Stimulated activated naive B cell treated with anti-CD40 and anti-IgM and Interleukin-4, amounts not matched to agents 10 μg/mL and 1 μg/mL and 100 μg/mL, for 72 hours (primary cell): Measurements from ENCODE around the gene LLGL2.

ENCODE experiments used
- ATAC-seq, 2 donors: fragments of 150-1000 bp; cut with Tn5 transposase; replicated peaks; 2 replicates each; pipeline ENCODE4 v1.10.0; 2021; ENCODE audit warnings: moderate library complexity in 1 of 2
- DNase-seq: peaks from one replicate; pipeline ENCODE4 v3.0.0; 2021
- H3K27ac Mint-ChIP-seq: one replicate; pipeline ENCODE4 v1.8.0; 2022; ENCODE audit warnings: mild to moderate bottlenecking, mixed read lengths
- H3K27me3 Mint-ChIP-seq, 2 donors: one replicate each; pipeline ENCODE4 v1.8.0; 2022; ENCODE audit warnings: mixed read lengths in 2 of 2
- H3K36me3 Mint-ChIP-seq, 2 donors: one replicate each; pipeline ENCODE4 v1.8.0; 2022; ENCODE audit warnings: mixed read lengths in 2 of 2, mild to moderate bottlenecking in 1 of 2
- H3K4me1 Mint-ChIP-seq, 2 donors: one replicate each; pipeline ENCODE4 v1.8.0; 2022; ENCODE audit warnings: mixed read lengths in 2 of 2, mild to moderate bottlenecking in 1 of 2
- H3K4me3 Mint-ChIP-seq, 2 donors: one replicate each; pipeline ENCODE4 v1.8.0; 2022; ENCODE audit warnings: mild to moderate bottlenecking in 2 of 2, mixed read lengths in 2 of 2, moderate library complexity in 1 of 2
- H3K9me3 Mint-ChIP-seq, 2 donors: one replicate each; pipeline ENCODE4 v1.8.0; 2022; ENCODE audit warnings: mixed read lengths in 2 of 2, mild to moderate bottlenecking in 1 of 2

The LLGL2 gene

DNA sequence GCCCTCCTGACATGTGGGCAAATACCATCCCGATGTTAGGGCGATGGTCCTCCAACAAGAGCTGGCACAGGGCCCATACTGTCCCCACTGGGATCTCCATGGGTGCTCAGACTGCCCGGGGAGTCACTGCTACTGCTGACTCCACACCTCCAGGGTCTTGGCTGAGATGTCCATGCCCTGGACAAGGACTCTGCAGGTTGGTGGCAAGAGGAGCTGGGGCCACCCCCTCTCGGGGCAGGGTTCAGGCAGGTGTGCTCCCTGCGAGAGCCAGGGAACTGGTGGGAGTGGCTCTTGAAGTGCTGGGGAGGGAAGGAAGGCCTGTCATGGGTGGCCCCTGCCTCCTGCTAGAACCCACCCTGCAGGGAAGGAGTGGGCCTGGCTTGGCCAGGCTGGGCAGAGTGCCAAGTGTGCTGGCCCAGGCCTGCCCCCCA is 16.6 kb upstream of the LLGL2 start:
- Mint-ChIP-seq H3K4me1 (peaks cover 3 to 5% of the 10 kb centered on the region in 2 donors), H3K9me3 (no peaks in the 10 kb centered on the region), H3K27ac (peak overlapping the region; percentile 57), H3K4me3 (no peak overlapping the region), H3K27me3 (no peaks in the 10 kb centered on the region), H3K36me3 (no peaks in the 10 kb centered on the region)
- DNase-seq (no peak), ATAC-seq (no peak)

DNA sequence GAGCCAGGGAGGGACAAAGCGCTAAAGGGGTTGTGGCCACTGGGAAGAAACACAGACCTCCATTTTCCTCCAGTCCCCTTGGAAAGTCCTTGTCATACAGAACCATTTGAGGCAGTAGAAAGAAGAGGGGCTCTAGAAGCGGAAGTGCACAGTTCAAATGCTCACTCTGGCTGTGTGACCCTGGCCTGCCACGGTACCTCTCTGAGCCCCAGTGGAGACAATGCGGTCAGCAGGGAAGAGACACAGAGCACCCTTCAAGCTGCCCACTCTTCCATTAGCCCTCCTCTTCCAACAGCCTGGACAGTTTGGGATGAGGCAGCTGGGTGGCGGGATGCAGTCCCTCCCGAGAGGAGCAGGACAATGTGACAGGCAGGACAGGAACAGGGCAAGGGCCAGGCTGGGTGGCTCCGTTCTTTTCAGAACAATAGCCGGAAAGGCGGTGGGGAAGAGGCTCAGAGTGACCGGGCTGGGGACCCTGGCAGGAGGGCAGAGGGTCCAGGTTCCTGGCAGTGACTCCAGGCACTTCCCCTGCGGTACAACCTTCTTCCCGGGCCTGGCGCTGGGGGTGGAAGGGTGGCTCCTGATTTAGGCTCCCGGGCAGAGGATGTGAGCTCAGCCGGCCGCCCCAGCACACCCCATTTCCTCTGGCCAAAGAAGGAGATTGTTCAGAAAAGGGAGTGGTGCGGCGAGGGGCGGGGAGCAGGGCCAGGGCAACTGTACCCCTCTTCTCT is 15.8 kb upstream of the LLGL2 start:
- DNase-seq (no peak), ATAC-seq (no peak)
- peaks cover 0 to 6% of the 10 kb centered on the region in 2 donors for H3K4me1 Mint-ChIP-seq
- H3K9me3 Mint-ChIP-seq, result no peaks in the 10 kb centered on the region
- H3K36me3 Mint-ChIP-seq, result no peaks in the 10 kb centered on the region
- H3K27ac Mint-ChIP-seq, result no peak overlapping the region
- H3K4me3 Mint-ChIP-seq, result no peak overlapping the region
- no peaks in the 10 kb centered on the region for H3K27me3 Mint-ChIP-seq

DNA sequence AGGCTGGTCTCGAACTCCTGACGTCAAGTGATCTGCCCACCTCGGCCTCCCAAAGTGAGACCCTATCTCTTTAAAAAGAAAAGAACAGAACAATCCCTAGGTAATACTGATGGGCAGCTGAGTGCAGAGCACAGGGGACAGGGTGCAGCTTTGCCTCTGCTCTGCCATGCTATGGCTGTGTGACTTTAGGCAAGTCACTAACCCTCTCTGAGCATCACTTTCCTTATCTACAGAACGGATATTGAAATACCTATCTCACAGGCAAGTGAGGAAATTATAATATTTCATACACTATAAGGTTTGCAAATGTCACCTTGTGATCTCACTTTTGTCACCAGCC is 14.3 kb upstream of the LLGL2 start:
- no peaks in the 10 kb centered on the region for H3K9me3 Mint-ChIP-seq
- DNase-seq (no peak), ATAC-seq (no peak)
- no peaks in the 10 kb centered on the region for H3K36me3 Mint-ChIP-seq
- no peaks in the 10 kb centered on the region for H3K27me3 Mint-ChIP-seq
- H3K4me3 Mint-ChIP-seq, result no peak overlapping the region
- peaks cover 0 to 6% of the 10 kb centered on the region in 2 donors for H3K4me1 Mint-ChIP-seq
- no peak overlapping the region for H3K27ac Mint-ChIP-seq

DNA sequence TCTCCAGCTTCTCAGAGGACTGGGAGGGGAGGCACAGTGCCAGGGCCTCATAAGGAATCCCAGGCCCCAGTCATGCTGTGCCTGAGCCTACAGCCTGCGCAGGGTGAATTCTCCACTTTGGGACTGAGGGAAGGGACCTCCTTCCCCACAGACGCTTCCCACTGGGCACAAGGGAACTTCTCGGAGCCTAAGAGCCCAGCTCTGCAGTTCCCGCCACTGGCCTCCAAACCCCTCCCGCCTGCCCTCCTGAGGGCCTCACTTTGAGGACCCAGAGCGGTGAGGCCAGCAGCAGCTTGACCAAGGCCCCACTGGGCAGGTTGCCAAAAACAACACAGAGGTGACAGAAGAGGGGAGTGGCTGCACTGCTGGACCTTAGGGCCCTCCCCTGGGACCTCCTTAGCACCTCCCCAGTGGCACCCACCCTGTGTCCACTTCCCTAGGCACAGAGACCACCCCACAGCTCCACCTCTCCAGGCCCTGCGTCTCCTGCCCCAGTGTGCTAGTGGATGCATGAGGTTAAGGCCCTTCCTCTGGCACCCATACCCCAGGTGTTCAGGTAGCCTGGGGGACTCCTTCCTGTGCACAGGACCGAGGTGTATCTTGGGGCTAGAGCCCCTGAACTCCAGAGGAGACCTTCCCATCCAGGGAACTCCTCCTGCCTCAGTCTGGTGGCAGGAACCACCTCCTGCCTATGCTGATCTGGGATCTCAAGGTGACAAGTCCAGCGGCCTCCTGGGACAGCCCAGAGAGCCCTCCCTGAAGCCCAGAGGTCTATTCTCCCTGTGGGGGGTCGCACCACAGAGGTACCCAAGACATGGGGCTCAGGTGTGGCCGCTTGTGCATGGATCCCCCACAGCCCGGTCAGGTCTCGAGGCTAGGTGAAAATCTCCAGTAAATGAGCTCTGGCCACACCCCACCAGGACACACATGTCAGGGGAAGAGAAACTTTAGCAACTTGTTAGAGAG is 13.6 kb upstream of the LLGL2 start:
- H3K27ac Mint-ChIP-seq, result peak overlapping the region; percentile 21
- no peaks in the 10 kb centered on the region for H3K36me3 Mint-ChIP-seq
- no peaks in the 10 kb centered on the region for H3K9me3 Mint-ChIP-seq
- no peak for ATAC-seq
- DNase-seq, result no peak
- no peak overlapping the region for H3K4me3 Mint-ChIP-seq
- H3K27me3 Mint-ChIP-seq, result no peaks in the 10 kb centered on the region
- H3K4me1 Mint-ChIP-seq, result peaks cover 0 to 8% of the 10 kb centered on the region in 2 donors

DNA sequence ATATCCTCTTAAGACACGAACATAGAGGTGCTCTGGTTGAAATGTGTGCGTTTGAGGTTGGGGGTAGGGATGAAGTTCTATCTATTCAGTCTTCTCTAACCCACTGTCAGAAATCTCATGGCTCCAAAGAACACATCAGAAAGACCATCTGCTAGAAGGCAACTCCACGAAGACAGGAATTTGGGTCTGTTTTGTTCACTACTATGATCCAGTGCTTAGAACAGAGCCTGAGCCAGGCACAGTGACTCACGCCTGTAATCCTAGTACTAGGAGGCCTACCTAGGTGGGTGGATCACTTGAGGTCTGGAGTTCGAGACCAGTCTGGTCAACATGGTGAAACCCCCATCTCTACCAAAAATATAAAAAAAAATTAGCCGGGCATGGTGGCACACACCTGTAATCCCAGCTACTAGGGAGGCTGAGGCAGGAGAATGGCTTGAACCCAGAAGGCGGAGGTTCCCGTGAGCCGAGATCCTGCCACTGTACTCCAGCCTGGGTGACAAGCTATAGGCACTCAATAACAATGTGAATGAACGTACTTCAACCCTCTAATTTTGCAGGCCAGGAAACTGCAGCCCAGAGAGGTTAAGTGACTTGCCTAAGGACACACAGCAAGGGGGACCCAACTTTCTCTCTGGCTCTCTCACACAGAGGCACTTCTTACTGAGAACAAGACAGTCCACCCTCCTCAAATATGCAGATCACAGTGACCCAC is 12.4 kb upstream of the LLGL2 start:
- H3K27me3 Mint-ChIP-seq, result no peaks in the 10 kb centered on the region
- H3K27ac Mint-ChIP-seq, result no peak overlapping the region

DNA sequence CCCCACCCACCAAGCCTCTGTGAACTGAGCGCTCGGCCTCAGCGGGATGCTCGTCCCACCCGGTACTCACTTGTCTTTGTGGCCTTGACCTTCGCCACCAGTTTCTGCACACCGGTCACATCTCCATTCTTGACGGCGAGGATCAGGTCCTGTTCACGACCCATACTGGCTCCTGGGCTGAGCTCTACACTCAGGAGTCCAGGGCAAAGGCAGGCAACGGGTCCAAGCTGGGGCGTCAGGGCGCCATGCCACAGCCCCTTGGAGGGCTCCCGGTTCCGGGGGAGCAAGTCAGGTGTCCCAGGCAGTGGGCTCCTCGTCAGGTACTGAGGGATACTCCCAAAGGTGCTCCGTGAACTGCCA is 11.9 kb upstream of the LLGL2 start:
- H3K4me1 Mint-ChIP-seq, result peaks cover 15 to 25% of the 10 kb centered on the region in 2 donors
- no peak for ATAC-seq
- H3K27me3 Mint-ChIP-seq, result no peaks in the 10 kb centered on the region
- peaks cover 3 to 10% of the 10 kb centered on the region in 2 donors for H3K36me3 Mint-ChIP-seq
- DNase-seq, result no peak
- no peaks in the 10 kb centered on the region for H3K9me3 Mint-ChIP-seq
- no peak overlapping the region for H3K4me3 Mint-ChIP-seq
- no peak overlapping the region for H3K27ac Mint-ChIP-seq

More for the DNA sequence above, 12.4 kb upstream of the LLGL2 start:
- Mint-ChIP-seq H3K4me3 (no peak overlapping the region), H3K9me3 (no peaks in the 10 kb centered on the region), H3K36me3 (peaks cover 0 to 6% of the 10 kb centered on the region in 2 donors), H3K4me1 (peaks cover 10 to 20% of the 10 kb centered on the region in 2 donors)
- ATAC-seq (no peak), DNase-seq (no peak)

DNA sequence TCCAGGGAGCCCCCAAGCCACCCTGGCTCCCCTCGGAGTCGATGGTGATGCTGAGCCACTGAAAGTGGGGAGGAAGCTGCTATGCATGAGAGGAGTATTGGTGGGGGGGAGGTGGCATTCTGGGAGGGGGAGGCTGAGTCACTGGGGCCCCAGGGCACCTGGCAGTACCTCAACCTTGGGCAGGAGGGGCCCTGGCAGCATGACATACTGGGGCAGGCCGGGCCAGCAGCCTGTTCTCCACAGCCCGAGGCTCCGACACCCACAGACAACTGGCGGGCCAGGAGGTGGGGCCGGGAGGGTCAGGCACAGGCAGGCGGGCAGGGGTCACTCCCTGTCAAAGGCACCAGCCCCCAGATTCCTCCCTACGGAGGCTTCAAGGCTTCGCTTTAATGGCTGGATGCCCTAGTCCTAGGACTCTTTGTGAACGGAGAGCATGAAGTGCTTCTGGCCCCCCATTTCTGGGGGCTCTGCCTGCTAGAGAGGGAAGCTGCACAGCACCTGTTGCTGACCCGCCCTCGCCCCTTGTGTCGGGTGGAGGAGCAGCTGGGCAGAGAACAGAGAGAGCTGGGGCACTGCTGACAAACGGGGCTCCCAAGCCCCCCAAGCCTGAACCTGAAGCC is 11.1 kb upstream of the LLGL2 start:
- peaks cover 4 to 17% of the 10 kb centered on the region in 2 donors for H3K36me3 Mint-ChIP-seq
- peaks cover 17 to 31% of the 10 kb centered on the region in 2 donors for H3K4me1 Mint-ChIP-seq
- H3K9me3 Mint-ChIP-seq, result no peaks in the 10 kb centered on the region
- no peaks in the 10 kb centered on the region for H3K27me3 Mint-ChIP-seq
- H3K27ac Mint-ChIP-seq, result no peak overlapping the region
- DNase-seq (no peak), ATAC-seq (no peak)
- H3K4me3 Mint-ChIP-seq, result peak overlapping the region; percentile 47 to 55

DNA sequence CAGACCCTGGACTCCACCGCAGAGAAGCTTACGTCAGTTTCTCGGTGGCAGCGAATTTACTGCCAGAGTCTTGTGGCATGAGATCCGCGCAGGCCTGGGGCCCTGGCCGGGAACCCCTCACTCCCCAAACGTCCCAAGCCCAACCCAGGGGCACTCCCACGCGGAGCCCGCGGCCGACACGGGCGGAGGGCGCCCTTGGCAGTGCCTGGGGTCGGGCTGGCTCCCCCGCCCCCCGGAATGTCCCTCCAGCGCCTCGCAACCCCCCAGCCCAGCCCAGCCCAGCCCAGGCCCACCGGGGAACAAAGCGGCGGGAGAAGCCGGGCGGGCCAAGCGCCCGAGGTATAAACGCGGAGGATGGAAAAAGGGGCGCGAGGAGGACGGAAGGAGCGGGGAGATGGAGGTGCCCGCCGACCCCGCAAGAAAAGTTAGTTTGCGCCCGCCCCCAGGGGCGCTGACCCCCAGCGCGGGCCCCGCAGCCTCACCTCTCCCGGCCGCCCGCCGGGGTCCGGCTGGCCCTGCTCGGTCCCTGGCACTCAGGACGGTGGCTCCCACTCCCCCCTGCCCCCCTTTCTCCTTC is 10.5 kb upstream of the LLGL2 start:
- H3K9me3 Mint-ChIP-seq, result no peaks in the 10 kb centered on the region
- peaks cover 7 to 17% of the 10 kb centered on the region in 2 donors for H3K36me3 Mint-ChIP-seq
- H3K27me3 Mint-ChIP-seq, result no peaks in the 10 kb centered on the region
- DNase-seq (no peak), ATAC-seq (peak; percentile 0 to 2)
- H3K27ac Mint-ChIP-seq, result no peak overlapping the region
- H3K4me3 Mint-ChIP-seq, result peak overlapping the region; percentile 86 to 87
- H3K4me1 Mint-ChIP-seq, result peaks cover 17 to 31% of the 10 kb centered on the region in 2 donors

DNA sequence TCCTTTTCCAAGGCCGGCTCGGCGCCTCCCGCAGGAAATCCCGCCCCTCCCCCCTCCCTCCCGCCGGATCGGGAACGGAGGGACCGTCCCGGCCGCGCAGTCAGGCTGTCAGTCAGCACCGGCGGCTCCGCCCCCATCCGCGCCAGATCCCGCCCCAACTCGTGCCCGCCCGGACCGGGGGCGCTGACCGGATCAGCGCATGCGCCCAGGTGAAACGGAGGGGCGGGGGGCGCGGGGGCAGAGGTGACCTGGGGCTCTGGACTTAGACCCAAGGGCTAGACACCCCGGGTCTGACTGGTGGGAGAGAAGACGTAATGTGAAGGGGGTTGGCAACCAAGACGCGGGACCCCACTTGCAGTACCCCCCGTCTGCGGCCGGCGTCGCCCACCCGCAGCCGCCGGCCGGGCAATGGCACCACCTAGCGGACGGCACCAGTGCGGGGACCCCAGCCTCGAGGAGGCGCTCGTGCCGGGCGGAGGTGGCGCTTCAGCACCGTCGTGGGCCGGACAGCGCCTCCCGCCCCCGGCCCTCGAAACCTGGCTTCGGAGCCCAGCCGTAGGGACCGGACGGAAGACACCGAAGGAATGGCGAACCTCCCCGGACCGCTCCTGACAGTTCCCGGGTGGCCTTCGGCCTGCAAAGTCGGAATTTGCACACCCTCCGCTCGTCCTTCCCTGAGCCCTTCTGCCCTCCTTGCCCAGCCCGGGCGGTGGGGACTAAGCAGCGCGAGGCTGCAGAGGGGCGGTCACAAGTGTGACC is 9.8 kb upstream of the LLGL2 start, which contains the start of gene CASKIN2:
CASKIN2 (minus strand) TSS at position 42 of the 759 bp plus-strand sequence. CDS start 1,733 bp downstream, outside the sequence.
- DNase-seq (peak; percentile 77), ATAC-seq (peak; percentile 55 to 60)
- peak within 1 kb of the TSS; percentile 77 for H3K27ac Mint-ChIP-seq
- H3K4me1 Mint-ChIP-seq, result peaks cover 17 to 31% of the 10 kb centered on the region in 2 donors
- H3K4me3 Mint-ChIP-seq, result peak within 1 kb of the TSS; percentile 86 to 87
- H3K9me3 Mint-ChIP-seq, result no peaks in the 10 kb centered on the region
- H3K36me3 Mint-ChIP-seq, result peaks cover 7 to 17% of the 10 kb centered on the region in 2 donors
- no peaks in the 10 kb centered on the region for H3K27me3 Mint-ChIP-seq

DNA sequence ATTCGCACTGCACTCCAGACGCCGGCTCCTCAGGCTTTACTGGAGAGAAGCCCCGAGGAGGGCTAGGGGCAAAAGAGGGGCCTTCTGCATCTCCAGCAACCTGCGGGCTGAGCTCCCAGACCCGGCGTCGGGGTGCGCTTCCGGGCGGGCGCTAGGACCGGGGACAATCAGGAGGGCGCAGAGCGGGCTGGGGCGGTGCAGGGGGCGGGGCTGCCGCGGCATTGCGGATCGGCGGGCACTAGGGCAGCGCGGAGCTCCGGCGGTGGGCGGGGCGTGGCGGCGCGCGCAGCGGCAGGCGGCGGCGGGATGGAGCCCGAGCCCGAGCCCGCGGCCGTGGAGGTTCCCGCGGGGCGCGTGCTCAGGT is 9.3 kb upstream of the LLGL2 start, which contains the start of gene TSEN54:
TSEN54 (plus strand) TSS at position 274 of the 364 bp plus-strand sequence; CDS start at position 307, 33 bp downstream.
- DNase-seq (peak; percentile 88), ATAC-seq (peak; percentile 86 to 89)
- Mint-ChIP-seq H3K27me3 (no peaks in the 10 kb centered on the region), H3K36me3 (peaks cover 7 to 19% of the 10 kb centered on the region in 2 donors), H3K27ac (peak within 1 kb of the TSS; percentile 88), H3K4me1 (peaks cover 17 to 31% of the 10 kb centered on the region in 2 donors), H3K4me3 (peak within 1 kb of the TSS; percentile 87 to 90), H3K9me3 (no peaks in the 10 kb centered on the region)

DNA sequence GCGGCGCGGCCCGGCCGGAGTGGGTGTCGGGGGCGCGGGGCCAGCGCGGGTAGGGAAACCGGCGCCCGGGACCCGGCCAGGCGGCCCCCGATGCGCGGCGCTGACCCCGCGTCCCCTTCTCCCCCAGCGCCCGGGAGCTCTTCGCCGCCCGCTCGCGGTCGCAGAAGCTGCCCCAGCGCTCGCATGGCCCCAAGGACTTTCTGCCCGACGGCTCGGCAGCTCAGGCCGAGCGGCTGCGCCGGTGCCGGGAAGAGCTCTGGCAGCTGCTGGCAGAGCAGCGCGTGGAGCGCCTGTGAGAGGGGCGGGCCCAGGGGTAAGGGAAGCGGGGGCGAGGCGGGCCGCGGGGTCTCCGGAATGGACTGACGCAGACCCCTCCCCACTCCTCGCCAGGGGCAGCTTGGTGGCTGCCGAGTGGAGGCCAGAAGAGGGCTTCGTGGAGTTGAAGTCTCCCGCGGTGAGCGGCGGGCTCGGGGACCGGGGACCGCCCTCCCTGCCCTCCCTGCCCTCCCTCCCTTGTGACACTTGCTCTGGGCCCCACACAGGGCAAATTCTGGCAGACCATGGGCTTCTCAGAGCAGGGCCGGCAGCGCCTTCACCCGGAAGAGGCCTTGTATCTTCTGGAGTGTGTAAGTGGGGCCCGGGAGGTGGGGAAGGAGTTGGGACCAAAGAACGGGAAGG is 8.7 kb upstream of the LLGL2 start:
- H3K4me3 Mint-ChIP-seq, result peak overlapping the region; percentile 87 to 90

DNA sequence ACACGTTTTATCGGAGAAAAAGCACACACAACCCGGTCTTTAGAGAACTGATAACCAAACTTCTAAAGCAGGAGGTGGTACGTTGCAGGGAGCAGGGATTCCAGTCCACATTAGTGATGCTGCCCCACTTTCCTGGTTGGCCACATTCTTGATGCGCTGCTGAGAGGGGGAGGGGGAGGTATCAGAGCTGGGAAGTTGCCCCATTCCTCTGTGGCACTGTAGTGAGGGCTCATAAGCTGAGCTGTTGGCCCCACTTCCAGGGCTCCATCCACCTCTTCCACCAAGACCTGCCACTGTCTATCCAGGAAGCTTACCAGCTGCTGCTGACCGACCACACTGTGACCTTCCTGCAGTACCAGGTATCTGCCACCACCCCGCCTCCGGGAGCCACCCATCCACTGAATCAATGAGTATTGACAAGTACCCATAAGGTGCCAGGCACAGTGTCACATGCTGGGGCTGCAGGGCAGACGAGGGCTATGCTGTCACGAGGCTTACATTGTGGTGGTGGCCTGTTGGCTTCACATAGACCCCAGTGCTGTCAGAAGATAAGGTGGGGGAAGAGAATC is 8.1 kb upstream of the LLGL2 start:
- Mint-ChIP-seq H3K36me3 (peaks cover 11 to 27% of the 10 kb centered on the region in 2 donors), H3K9me3 (no peaks in the 10 kb centered on the region), H3K27me3 (no peaks in the 10 kb centered on the region)

More for the DNA sequence above, 8.7 kb upstream of the LLGL2 start:
- ATAC-seq (peak; percentile 17 to 22), DNase-seq (peak; percentile 20)
- H3K9me3 Mint-ChIP-seq, result no peaks in the 10 kb centered on the region
- H3K27me3 Mint-ChIP-seq, result no peaks in the 10 kb centered on the region
- peaks cover 7 to 21% of the 10 kb centered on the region in 2 donors for H3K36me3 Mint-ChIP-seq
- H3K27ac Mint-ChIP-seq, result peak overlapping the region; percentile 88
- H3K4me1 Mint-ChIP-seq, result peaks cover 17 to 31% of the 10 kb centered on the region in 2 donors

More for the DNA sequence above, 8.1 kb upstream of the LLGL2 start:
- Mint-ChIP-seq H3K4me1 (peaks cover 17 to 31% of the 10 kb centered on the region in 2 donors), H3K4me3 (peak overlapping the region; percentile 87 to 90), H3K27ac (peak overlapping the region; percentile 88)
- ATAC-seq, result no peak
- no peak for DNase-seq
